ENCODE results near the gene RFLNA.

RFLNA gene

DNA sequence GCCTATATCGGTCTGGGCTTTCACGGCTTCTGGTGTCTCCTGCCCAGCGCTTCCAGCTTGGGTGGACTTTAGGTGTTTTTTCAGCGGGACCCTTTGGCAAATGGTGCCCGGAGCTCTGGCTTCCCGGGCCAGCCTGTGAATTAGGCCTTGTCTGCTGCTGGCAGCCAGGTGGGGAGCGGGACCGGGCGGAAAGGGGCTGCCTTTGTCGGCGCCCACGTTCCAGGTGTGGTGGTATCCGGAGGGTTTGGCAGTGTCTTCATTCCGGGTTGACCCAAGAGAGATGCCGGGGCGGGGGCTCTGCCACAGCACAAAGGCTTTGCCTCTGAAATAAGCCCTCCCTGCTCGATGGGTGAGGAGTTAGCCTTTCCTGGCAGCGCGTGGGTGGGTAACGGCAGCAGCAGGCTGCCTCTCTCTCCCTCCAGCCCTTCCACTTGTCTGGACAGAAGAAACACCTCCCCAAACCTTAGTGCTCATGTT lies 9.5 kb downstream of the RFLNA start:
- DNase-seq, result no peak

GRCh38 chr12:124305136-124305535 lies 10.2 kb downstream of the RFLNA start:
- DNase-seq, result no peak

DNA sequence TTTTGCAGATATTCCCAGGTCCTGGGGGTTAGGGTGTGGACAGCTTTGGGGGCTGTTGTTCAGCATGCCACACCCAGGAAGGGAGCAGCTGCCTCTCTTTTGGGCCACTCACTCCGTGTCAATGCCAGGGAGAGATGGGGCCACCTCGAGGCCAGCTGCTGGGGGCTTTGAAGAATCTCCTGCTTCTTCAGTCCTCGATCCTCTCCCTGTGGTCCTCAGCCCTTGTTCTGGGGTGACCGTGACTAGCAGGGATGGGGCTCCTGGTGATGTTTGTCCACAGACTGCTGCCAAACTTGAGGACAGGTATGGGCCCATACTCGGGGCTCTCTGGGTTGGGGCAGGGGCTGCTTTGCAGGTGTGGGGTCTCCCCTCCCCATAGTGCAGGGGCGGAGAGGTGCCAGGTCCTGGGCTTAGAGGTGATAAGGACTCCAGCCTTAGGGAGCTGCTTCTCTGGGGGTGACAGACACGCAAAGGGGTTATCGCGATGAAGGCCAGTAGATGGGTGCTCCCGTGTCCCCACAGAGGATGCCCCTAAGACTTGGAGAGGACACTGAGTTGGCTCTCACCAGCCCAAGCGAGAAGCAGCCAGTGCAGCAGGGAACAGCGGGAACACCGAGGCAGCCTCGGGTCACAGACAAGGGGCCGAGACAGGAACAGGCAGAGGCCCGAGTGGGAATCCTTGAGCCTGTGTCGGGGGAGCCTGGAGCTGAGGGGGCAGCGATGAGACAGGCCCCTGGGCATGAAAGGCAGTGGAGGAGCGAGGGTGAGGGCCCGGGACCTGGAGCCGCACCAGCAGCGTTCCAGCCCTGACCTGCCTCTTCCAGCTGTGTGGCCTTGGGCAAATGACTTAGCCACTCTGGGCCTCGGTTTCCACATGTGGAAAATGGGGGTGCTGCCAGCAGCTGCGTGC lies 11.1 kb downstream of the RFLNA start:
- DNase-seq, result no peak

DNA sequence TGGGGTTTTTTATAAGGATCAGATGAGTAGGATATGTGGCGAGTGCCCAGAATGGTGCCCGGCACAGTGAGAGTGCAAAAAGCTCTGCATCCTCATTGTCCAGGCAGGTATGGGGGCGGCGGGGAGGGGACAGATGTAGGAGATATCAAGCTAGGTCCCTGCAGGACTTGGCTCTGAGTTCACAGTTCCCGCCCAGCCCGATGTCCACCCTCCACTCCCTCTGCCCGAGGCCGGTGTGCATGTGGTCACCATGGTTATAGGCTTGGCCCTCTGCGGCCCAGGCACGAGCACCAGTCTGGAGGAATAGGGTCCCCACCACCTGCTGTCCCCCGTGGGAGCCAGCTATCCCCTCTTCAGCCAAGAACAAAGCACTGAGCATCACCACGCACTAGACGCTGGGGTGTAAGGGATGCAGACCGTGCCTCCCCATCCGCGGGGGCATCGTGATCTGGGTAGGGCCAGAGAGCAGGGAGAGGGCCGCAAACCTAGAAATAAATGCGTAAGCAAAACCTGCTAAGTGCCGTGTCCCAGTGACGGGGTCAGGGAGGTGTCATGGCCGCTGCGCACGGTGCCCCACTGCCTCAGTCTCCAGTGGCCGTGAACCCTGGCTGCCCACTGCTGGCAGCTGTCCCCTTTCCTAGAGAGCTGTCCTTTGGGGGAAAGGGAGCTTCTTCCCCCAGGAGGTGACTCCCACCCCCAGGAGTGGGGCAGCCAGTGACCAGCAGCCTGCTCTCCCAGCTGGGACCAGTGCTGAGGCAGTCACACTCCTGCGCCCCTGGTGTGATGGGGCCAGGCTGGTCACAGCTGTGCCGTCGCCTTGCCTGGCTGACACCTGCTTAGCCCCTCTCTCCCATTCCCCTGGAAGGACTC lies 12.0 kb downstream of the RFLNA start:
- no peak for DNase-seq

DNA sequence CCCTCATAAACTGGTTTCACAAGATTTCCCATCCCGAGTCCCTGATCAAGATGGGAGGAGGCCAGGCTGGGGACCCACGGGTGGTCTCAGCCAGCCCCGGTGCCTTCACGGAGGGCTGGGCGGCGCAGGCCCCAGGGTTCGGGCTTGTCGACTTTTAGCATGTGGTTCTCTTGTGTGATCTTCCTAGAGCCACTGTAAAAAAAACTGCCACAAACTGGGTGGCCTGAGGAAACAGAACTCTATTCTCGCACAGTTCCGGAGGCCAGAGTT lies 12.6 kb downstream of the RFLNA start:
- DNase-seq, result no peak

DNA sequence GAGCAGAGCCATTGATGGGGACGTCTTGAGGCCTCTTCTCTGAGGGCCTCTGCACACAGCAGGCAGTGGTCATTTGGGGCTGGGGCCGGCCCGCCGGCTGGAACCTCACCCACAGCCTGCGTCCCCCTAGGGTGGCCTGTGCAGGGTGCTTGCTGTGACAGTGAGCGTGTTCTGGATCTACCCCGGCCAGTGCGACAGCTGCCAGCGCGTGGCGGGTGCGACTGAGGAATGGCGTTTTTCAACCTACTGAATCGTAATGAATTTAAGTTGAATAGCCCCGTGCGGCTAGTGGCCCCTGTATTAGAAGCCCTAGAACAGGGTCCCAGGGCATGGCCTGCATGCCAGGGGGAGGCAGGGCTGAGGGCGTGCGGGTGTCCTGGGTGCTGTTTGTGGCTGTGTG lies 13.8 kb downstream of the RFLNA start:
- no peak for DNase-seq

DNA sequence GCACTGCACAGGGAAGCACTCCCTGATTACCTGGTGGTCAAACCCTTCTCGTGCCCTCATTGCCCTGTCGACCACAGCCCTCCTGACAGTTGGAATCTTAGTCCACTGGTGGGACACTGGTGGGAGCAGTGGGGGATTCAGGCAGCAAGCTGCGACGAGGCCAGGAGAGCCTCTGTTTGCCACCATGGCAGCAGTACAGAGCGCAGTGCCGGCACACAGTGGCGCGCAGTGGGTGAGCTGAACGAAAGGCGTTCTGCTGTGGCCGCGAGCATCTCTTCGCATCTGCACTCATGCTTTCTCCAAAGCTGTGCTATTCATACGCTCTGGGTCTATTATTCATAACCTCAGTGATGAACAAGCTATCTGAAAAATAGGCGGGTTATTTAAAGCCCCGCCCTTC lies 14.3 kb downstream of the RFLNA start:
- DNase-seq, result no peak

- DNase-seq, result no peak
Measured at GRCh38 chr12:124309744-124310143, 14.9 kb downstream of the RFLNA start.

DNA sequence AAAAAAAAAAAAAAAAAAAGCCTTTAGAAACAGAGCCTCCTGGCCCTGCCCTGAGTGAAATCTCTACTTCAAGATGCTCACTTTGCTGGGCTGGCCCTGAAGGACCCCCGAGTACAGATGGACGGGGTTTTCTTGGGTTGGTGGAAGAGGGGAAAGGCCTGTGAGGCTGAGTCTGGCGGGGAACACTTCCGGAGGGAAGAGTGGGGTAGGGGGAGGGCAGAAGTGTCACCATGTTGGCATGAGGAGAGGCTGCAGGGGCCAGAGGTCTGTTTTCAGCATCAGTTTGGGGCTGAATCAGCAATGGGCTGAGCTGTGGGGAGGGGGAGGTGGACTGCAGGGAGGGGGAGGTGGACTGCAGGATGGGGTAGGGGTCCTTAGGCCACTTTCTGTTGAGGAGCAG lies 15.3 kb downstream of the RFLNA start:
- DNase-seq, result no peak

DNA sequence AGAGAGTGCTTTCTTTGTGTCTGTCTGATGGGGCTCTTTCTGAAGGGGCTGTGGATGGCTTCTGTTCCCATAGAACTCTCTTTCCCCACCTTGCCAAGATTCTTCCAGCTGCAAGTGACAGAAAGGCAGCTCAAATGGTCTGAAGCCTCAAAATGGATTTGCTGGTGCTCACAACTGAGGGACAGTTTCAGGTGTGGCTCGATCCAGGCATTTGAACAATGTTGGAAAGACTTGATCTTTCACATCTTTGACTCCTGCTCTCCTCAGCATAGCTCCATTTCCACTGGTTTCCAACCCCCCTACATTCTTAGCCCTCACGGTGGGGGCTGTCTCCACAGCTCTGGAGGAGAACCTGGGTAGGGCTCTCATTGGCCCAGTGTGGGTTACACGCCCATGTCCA lies 15.9 kb downstream of the RFLNA start:
- DNase-seq, result no peak

DNA sequence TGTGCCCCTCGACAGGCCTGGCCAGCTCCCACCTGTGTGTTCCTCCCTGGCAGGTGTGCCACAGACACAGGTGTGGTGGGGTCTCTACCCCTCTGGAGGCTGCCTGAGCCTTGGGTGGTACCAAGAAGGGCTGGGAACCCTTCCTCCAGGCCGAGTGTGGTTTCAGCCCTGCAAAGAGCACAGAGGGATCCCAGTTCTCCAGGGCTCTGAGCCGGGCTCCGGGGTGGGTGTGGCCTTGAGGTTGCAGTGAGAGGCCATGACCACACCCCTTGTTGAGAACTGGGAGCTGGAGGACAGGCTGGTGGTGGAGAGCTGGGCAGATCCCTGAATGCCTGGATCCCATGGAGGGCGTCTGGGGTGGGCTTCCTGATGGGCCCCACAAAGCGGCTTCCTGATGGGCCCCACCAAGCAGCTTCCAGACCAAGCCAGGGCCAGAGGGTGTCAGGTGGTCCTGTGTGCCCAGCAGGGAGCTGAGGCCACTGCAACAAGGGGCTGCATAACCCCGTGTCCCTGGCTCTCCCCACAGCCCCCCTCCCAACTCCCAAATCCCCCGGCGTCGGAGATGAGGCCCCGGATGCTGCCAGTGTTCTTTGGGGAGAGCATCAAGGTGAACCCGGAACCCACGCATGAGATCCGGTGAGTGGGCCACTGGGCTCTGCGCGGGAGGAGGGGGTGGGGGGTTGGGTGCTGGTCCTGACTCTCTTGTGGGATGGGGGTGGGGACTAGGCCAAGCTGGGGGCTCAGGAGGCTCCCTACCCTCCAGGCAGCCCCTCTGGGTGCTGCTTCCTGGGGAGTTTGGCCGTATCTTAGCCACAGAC lies 16.6 kb downstream of the RFLNA start:
- no peak for DNase-seq

DNA sequence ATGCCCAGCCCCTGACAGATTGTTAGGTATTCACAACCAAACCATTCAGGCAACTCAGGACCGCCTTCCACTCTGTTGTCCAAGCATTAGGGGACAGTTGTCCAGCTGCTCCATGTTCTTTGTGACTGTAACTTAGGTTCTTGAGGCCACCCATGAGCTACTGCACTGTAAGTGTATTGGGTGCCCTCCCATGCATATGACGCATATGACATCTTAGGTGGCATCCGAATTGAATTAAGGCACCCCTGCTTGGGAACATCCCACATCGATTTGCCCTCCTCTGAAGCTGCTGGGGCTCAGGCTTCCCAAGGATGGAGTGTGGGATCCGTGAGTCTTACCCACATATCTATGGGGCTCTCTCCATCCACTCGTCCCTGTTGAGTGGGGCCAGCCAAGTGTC lies 17.7 kb downstream of the RFLNA start:
- no peak for DNase-seq

GRCh38 chr12:124314207-124314606 lies 19.3 kb downstream of the RFLNA start:
- no peak for DNase-seq

DNA sequence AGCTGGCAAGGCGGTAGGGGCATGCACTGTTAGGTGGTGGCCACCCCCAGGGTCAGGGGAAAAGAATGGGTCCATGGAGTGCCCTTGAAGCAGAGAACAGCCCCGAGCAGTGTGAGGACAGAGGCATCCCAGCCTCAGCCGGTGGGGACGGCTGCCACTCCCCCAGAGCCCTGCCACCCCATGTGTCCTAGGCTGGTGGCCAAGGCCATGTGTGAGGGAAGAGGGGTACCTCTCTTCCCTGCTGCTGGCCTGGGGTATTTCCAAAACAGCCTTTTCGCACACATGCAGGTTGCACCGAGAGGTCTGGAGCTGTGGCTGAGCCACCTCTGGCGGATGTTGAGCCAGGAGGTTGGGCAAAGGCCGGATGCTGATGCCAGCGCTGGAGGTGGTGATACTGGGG lies 19.9 kb downstream of the RFLNA start:
- no peak for DNase-seq

GRCh38 chr12:124315372-124316044 lies 20.6 kb downstream of the RFLNA start:
- DNase-seq, result no peak

GRCh38 chr12:124316257-124316900 lies 21.5 kb downstream of the RFLNA start:
- no peak for DNase-seq

GRCh38 chr12:124317400-124317799 lies 22.5 kb downstream of the RFLNA start:
- no peak for DNase-seq

DNA sequence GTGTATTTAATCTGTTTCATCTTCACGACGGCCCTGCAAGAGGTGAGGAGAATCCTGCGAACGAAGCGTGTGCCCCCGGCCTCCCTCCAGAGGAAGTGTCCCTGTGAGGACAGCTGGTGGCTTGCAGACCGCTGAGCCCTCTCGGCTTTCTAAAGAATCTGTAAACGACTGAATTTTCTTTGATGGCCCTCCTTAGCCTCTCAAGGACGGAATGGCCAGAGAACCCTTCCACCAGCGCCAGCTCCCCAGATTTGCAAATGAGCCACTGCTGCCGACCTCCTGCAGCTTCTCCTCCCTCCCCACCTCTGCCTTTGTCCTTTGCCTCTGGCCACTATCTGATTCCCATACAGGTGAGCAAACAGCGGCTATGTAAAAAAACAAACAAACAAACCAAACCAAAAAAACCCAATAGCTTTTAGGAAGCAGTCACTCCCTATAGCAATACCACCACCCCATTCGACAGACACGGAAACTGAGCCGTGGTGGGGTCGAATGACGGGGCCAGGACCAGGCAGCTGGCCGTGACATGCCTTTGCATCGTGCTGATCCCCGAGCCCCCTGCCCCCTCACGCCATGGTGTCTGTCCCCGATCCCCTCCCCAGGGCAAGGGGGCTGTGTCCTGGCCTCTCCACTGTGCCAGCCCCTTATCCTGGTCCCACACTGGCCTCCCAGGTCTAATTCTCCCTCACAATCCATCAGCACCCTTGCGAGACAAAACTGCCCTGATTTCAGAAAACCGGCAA lies 23.6 kb downstream of the RFLNA start:
- DNase-seq, result no peak

DNA sequence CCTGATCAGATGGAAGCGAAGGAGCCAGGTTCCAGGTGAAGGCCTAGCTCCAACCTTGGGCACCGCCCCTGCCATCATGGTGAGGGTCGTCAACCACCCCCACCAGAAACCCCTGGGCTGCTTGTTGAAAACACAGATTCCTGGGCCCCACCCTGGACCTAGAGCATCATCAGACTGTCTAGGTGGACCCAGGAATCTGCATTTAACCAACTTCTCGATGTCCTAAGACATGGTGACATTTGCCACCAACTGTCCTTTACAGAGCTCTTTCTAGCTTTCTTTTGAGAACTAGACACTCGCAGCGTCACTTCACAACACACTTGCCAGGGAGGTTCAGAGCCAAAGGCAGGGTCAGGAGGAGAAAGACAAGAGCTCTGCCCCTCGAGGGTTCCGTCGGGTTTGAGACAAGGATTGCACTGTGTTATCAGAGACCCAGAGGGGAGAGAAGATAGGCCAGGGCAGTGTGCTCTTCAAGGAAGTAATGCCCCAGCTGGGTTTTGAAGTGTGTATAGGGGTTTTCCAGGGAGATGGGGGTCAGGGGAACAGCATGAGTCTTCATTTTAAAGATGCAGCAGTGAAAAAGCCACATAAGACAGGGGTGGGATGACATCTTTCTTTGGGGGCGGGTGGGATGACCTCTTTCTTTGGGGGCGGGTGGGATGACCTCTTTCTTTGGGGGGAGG lies 24.6 kb downstream of the RFLNA start:
- no peak for DNase-seq

DNA sequence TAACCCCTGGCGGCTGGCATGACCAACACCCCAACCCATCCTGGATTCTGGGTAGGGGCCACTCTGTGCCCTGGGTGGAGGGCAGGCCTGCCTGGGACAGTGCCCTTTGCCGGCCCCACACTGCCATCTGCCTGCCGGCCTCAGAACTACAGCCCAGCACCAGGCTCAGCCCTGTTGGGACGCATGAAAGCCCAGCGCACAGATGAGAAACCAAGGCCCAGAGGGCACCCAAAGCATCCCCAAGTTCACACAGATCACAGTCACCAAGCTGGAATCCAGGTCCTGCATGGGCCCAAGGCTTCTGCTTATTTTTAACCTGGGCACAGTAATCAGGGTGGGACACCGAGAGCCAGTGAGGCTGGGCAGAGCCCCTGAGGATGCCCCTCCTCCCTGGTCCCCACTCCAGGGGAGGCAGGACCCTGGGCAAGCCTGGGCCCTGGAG lies 26.2 kb downstream of the RFLNA start:
- peak; percentile 67 for DNase-seq

Measured in activated CD8-positive, alpha-beta memory T cell treated with anti-CD3 and anti-CD28 coated beads, Interleukin-2, amount 50 U/mL, for 4 hours (primary cell).